HG03469 (cell line): ENCODE data around the gene JADE2.
"Not testable (repeated sequence)": the region's sequence is repeated elsewhere in the genome, so short reads cannot be mapped to it uniquely, and the experiment has no call there.

Source experiments
- ATAC-seq: cut with Tn5 transposase; IDR thresholded peaks from one replicate; pipeline ENCODE4 v1.9.1; 2021; ENCODE audit warnings: mild to moderate bottlenecking, moderate library complexity, moderate number of reproducible peaks; ENCODE audit not compliant: unreplicated experiment

Gene JADE2

GRCh38 chr5:134506054-134507039, 19.1 kb upstream of the JADE2 start:
- no peak for ATAC-seq

- no peak for ATAC-seq
Observed at GRCh38 chr5:134507452-134507851, 18.0 kb upstream of the JADE2 start.

- ATAC-seq, result no peak
Observed at GRCh38 chr5:134508521-134509195, 16.8 kb upstream of the JADE2 start.

GRCh38 chr5:134509308-134510040, 16.0 kb upstream of the JADE2 start:
- no peak for ATAC-seq

GRCh38 chr5:134510970-134511795, 14.3 kb upstream of the JADE2 start:
- ATAC-seq, result no peak

GRCh38 chr5:134511796-134512660, 13.4 kb upstream of the JADE2 start:
- ATAC-seq, result no peak

- ATAC-seq, result no peak
Observed at GRCh38 chr5:134512661-134512999, 12.8 kb upstream of the JADE2 start.

- ATAC-seq, result no peak
Observed at GRCh38 chr5:134515801-134516200, 9.7 kb upstream of the JADE2 start.

GRCh38 chr5:134516984-134517383, 8.5 kb upstream of the JADE2 start:
- not testable (repeated sequence) for ATAC-seq

GRCh38 chr5:134517553-134517952, 7.9 kb upstream of the JADE2 start:
- ATAC-seq, result no peak

GRCh38 chr5:134519989-134520388, 5.5 kb upstream of the JADE2 start:
- no peak for ATAC-seq

- ATAC-seq, result no peak
Observed at GRCh38 chr5:134521841-134522240, 3.6 kb upstream of the JADE2 start.

- ATAC-seq, result no peak
Observed at GRCh38 chr5:134523543-134524271, 1.8 kb upstream of the JADE2 start.

GRCh38 chr5:134524272-134524825, 1.1 kb upstream of the JADE2 start:
- no peak for ATAC-seq

GRCh38 chr5:134525683-134526482, 413 bp downstream of the JADE2 start:
- ATAC-seq, result no peak

- ATAC-seq, result no peak
Observed at GRCh38 chr5:134526483-134527155, 1.1 kb downstream of the JADE2 start.
